Prostate gland (tissue), 2 donors: ENCODE measurements around the gene RCOR3.
"Not testable (repeated sequence)": the region's sequence is repeated elsewhere in the genome, so short reads cannot be mapped to it uniquely, and the experiment has no call there.

Experiments
- POLR2A ChIP-seq: fragments of 450-650 bp; IDR thresholded peaks from one replicate; pipeline ENCODE4 v1.6.1; 2016; ENCODE audit warnings: antibody characterized with exemption, mild to moderate bottlenecking
- TF ChIP-seq, protein P1 (sequence below), 4 experiments: fragments of 200-600 bp in 2 of 4; fragments of 450-650 bp in 2 of 4; sonication (generic) in 2 of 4; IDR thresholded peaks; 1 replicate in 3 of 4; 2 replicates in 1 of 4; pipeline ENCODE4 v1.5.1; 2016 to 2019; ENCODE audit warnings: antibody characterized with exemption in 4 of 4, mild to moderate bottlenecking in 2 of 4, moderate library complexity in 2 of 4

DNA sequence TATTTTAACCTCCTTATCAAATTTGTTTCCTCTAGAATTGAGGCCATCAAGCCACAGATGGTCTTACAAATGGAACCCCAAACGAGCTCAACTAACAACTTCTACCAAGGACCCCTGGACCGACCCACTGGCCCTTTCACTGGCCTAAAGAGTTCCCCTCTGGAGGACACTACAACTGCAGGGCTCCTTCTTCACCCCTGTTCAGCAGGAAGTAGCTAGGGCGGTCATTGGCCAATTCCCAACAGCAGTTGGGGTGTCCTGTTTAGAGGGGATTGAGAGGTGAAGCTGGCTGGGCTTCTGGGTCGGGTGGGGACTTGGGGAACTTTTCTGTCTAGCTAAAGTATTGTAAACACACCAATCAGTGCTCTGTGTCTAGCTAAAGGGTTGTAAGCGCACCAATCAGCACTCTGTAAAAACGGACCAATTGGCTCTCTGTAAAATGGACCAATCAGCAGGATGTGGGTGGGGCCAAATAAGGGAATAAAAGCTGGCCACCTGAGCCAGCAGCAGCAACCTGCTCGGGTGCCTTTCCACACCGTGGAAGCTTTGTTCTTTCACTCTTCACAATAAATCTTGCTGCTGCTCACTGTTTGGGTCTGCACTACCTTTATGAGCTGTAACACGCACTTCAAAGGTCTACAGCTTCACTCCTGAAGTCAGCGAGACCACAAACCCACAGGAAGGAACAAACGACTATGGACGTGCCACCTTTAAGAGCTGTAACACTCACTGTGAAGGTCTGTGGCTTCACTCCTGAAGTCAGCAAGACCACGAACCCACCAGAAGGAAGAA lies 30.4 kb upstream of the RCOR3 start:
- TF ChIP-seq POLR2A: not testable (repeated sequence)
- TF ChIP-seq, protein P1, sequence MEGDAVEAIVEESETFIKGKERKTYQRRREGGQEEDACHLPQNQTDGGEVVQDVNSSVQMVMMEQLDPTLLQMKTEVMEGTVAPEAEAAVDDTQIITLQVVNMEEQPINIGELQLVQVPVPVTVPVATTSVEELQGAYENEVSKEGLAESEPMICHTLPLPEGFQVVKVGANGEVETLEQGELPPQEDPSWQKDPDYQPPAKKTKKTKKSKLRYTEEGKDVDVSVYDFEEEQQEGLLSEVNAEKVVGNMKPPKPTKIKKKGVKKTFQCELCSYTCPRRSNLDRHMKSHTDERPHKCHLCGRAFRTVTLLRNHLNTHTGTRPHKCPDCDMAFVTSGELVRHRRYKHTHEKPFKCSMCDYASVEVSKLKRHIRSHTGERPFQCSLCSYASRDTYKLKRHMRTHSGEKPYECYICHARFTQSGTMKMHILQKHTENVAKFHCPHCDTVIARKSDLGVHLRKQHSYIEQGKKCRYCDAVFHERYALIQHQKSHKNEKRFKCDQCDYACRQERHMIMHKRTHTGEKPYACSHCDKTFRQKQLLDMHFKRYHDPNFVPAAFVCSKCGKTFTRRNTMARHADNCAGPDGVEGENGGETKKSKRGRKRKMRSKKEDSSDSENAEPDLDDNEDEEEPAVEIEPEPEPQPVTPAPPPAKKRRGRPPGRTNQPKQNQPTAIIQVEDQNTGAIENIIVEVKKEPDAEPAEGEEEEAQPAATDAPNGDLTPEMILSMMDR (IDR thresholded peaks at IDR 0.05): not testable (repeated sequence)
